ENCODE measurements around the gene ERP29.

Gene ERP29

DNA sequence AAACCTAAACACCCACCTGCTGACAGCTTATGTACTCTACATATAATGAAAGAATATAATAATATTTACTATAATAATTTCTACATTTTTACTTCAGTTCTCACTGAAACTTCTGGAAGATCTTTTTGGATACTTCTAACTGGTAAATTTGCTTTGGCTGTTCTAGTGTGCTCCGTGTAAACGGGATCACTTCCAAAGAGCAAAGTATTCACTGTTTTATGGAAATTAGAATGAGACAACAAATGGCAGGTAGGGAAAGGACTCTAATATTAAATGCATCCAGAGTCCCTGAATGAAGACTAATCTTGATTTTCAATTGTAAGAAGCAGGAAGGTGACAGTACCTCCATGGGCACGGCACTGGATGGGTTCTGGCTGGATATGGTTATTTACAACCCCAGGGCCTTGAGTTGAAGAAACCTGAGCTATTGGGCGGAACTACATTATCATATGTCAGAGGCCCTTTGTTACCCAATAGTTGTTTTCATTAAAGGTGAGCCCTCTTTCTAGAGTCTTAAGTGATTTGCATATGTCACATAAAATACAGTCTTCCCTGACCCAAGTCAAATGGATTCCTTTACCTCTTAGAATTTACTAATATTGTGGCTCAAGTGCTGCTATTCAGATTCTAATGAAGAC, 10.7 kb downstream of the ERP29 start:
- TF ChIP-seq, protein P1, sequence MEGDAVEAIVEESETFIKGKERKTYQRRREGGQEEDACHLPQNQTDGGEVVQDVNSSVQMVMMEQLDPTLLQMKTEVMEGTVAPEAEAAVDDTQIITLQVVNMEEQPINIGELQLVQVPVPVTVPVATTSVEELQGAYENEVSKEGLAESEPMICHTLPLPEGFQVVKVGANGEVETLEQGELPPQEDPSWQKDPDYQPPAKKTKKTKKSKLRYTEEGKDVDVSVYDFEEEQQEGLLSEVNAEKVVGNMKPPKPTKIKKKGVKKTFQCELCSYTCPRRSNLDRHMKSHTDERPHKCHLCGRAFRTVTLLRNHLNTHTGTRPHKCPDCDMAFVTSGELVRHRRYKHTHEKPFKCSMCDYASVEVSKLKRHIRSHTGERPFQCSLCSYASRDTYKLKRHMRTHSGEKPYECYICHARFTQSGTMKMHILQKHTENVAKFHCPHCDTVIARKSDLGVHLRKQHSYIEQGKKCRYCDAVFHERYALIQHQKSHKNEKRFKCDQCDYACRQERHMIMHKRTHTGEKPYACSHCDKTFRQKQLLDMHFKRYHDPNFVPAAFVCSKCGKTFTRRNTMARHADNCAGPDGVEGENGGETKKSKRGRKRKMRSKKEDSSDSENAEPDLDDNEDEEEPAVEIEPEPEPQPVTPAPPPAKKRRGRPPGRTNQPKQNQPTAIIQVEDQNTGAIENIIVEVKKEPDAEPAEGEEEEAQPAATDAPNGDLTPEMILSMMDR (conservative IDR thresholded peaks at IDR 0.05; ENCODE audit: low read length) = no peak
- TF ChIP-seq EZH2phosphoT487 (IDR thresholded peaks at IDR 0.05; ENCODE audit: borderline replicate concordance) = no peak
- peaks cover 22% of the 10 kb centered on the region; the same call in 1 of the 2 replicates for H3K79me2 ChIP-seq (ENCODE audit: insufficient read depth, low read length)
- peaks cover 55% of the 10 kb centered on the region for H3K36me3 ChIP-seq (ENCODE audit: insufficient read depth, low read length)
- H3F3A ChIP-seq (ENCODE audit: low read depth) = no peaks in the 10 kb centered on the region
- H3K4me3 ChIP-seq (ENCODE audit: low read length, poor library complexity, severe bottlenecking) = no peak overlapping the region
- H3K9me3 ChIP-seq (ENCODE audit: insufficient read depth, low read depth, low read length) = no peaks in the 10 kb centered on the region
- no peaks in the 10 kb centered on the region for H3K9me2 ChIP-seq (replicated peaks; ENCODE audit: low read depth, low read length)
- no peak overlapping the region for H2AFZ ChIP-seq (ENCODE audit: low read length)
- no peaks in the 10 kb centered on the region for H3K27me3 ChIP-seq (ENCODE audit: insufficient read depth, low read length, poor library complexity, severe bottlenecking)
- peaks cover 9% of the 10 kb centered on the region for H4K20me1 ChIP-seq (ENCODE audit: insufficient read depth, low read length, poor library complexity, severe bottlenecking)
- H3K9ac ChIP-seq (ENCODE audit: low read depth, low read length, poor library complexity, severe bottlenecking) = no peak overlapping the region
- peaks cover under 1% of the 10 kb centered on the region for H3K4me1 ChIP-seq (ENCODE audit: insufficient read depth, low read length, poor library complexity, severe bottlenecking)
- no peak overlapping the region for H3K4me2 ChIP-seq (ENCODE audit: low read depth, low read length, poor library complexity, severe bottlenecking)

DNA sequence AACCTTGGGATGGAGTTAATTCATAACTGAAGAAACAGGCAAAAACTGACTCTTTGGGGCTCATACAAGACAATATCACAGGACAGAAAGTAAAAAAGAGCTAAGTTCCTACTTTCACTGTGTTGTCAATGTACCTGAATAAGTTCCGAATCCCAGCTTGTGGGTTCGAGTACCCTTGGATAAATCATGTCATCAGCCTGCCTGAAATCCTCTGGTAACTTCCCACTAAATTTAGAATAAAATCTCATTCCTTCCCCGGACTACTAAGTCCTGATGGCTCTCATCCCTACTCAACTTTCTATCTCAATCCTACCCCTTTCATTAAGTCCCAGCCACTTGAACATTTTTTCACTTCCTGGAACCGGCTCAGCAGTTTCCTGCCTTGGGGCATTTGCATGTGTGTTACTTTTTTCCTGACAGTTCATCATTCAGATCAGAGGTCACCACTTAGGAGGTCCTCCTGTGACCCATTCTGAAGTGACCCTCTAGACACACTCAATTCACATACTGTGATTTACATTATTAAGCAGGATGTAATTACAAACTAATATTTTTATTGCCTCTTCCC, 12.7 kb downstream of the ERP29 start:
- H3K27me3 ChIP-seq (ENCODE audit: insufficient read depth, low read length, poor library complexity, severe bottlenecking) = no peaks in the 10 kb centered on the region
- H3K36me3 ChIP-seq (ENCODE audit: insufficient read depth, low read length) = peaks cover 63% of the 10 kb centered on the region
- no peaks in the 10 kb centered on the region for H4K20me1 ChIP-seq (ENCODE audit: insufficient read depth, low read length, poor library complexity, severe bottlenecking)
- H3K79me2 ChIP-seq (ENCODE audit: insufficient read depth, low read length) = peaks cover 2% of the 10 kb centered on the region; the same call in 1 of the 2 replicates
- H3K9me2 ChIP-seq (replicated peaks; ENCODE audit: low read depth, low read length) = no peaks in the 10 kb centered on the region
- no peaks in the 10 kb centered on the region for H3K9me3 ChIP-seq (ENCODE audit: insufficient read depth, low read depth, low read length)
- H3K4me2 ChIP-seq (ENCODE audit: low read depth, low read length, poor library complexity, severe bottlenecking) = no peak overlapping the region
- no peak overlapping the region for H3K9ac ChIP-seq (ENCODE audit: low read depth, low read length, poor library complexity, severe bottlenecking)
- no peak overlapping the region for H3K4me3 ChIP-seq (ENCODE audit: low read length, poor library complexity, severe bottlenecking)
- no peak overlapping the region for H2AFZ ChIP-seq (ENCODE audit: low read length)
- no peaks in the 10 kb centered on the region for H3K4me1 ChIP-seq (ENCODE audit: insufficient read depth, low read length, poor library complexity, severe bottlenecking)
- no peaks in the 10 kb centered on the region for H3F3A ChIP-seq (ENCODE audit: low read depth)
- TF ChIP-seq, protein P1 (conservative IDR thresholded peaks at IDR 0.05; ENCODE audit: low read length) = no peak
- TF ChIP-seq EZH2phosphoT487 (IDR thresholded peaks at IDR 0.05; ENCODE audit: borderline replicate concordance) = no peak

DNA sequence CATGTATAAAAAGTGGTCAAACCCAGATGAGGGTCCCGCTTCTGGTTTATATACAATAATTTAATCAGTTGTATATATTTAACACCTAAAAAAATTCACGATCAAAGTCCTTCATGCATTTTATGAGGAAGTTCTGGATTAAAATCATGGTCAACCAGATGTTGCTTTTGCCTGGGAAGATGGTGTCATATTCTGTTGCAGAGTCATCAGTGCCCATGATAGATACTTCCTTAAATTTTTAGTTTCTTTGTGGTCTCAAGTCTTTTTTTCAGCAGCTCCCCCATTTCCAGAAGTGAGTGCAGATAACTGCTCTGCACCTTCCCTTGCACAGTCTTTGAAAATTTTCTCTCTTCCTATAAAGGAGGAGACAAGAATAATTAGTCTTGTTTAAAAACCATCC, 16.1 kb downstream of the ERP29 start:
- no peaks in the 10 kb centered on the region for H3K79me2 ChIP-seq (ENCODE audit: insufficient read depth, low read length)
- H3K9me3 ChIP-seq (ENCODE audit: insufficient read depth, low read depth, low read length) = no peaks in the 10 kb centered on the region
- H3K9me2 ChIP-seq (replicated peaks; ENCODE audit: low read depth, low read length) = no peaks in the 10 kb centered on the region
- no peaks in the 10 kb centered on the region for H3K27me3 ChIP-seq (ENCODE audit: insufficient read depth, low read length, poor library complexity, severe bottlenecking)
- H3K4me1 ChIP-seq (ENCODE audit: insufficient read depth, low read length, poor library complexity, severe bottlenecking) = no peaks in the 10 kb centered on the region
- H4K20me1 ChIP-seq (ENCODE audit: insufficient read depth, low read length, poor library complexity, severe bottlenecking) = no peaks in the 10 kb centered on the region
- no peak overlapping the region for H2AFZ ChIP-seq (ENCODE audit: low read length)
- H3K36me3 ChIP-seq (ENCODE audit: insufficient read depth, low read length) = peaks cover 58% of the 10 kb centered on the region; the same call in 1 of the 2 replicates
- no peak overlapping the region for H3K9ac ChIP-seq (ENCODE audit: low read depth, low read length, poor library complexity, severe bottlenecking)
- no peaks in the 10 kb centered on the region for H3F3A ChIP-seq (ENCODE audit: low read depth)
- no peak overlapping the region for H3K4me2 ChIP-seq (ENCODE audit: low read depth, low read length, poor library complexity, severe bottlenecking)
- no peak for TF ChIP-seq EZH2phosphoT487 (IDR thresholded peaks at IDR 0.05; ENCODE audit: borderline replicate concordance)
- TF ChIP-seq, protein P1 (conservative IDR thresholded peaks at IDR 0.05; ENCODE audit: low read length) = no peak
- H3K4me3 ChIP-seq (ENCODE audit: low read length, poor library complexity, severe bottlenecking) = no peak overlapping the region
